H1 (cell line): ENCODE data around the gene SHC3. TPM values are rescaled to one million over a fixed set of nuclear protein-coding genes. Genes with fewer than 3 reads are reported as not detected.

Experiments
- CTCF ChIA-PET: fragments of 300-600 bp; sonication (Branson Sonifier 250); formaldehyde crosslinking; loops from one replicate; lab custom pipeline; 2021; ENCODE audit not compliant: partially characterized antibody; lab: Charles Lee
- POLR2A ChIA-PET: fragments of 300-600 bp; sonication (Branson Sonifier 250); formaldehyde crosslinking; loops from one replicate; lab custom pipeline; 2021; ENCODE audit warnings: inconsistent platforms; ENCODE audit not compliant: partially characterized antibody; lab: Charles Lee
- DNase-seq, 2 experiments: peaks; one replicate each; pipeline versions ENCODE4 v3.0.0 to v3.0.0-alpha.2; 2010 to 2022; ENCODE audit warnings: low spot score in 2 of 2, low read depth in 1 of 2, mixed read lengths in 1 of 2
- FAIRE-seq: peaks from 2 replicates; lab custom pipeline; 2011; peaks lifted over from hg19 to GRCh38; lab: Jason Lieb, UNC
- H2AFZ ChIP-seq: 2 replicates; pipeline ENCODE4 v1.8.1; 2012; ENCODE audit warnings: low read length, inconsistent platforms
- H2AK5ac ChIP-seq: 2 replicates; pipeline ENCODE4 v1.6.1; 2013; ENCODE audit warnings: low read depth, low read length
- H2BK120ac ChIP-seq: replicated peaks from 2 replicates; pipeline ENCODE3; 2013; ENCODE audit warnings: low read depth, low read length, inconsistent platforms
- H2BK12ac ChIP-seq: 2 replicates; pipeline ENCODE4 v1.6.1; 2013; ENCODE audit warnings: low read depth, low read length
- H2BK15ac ChIP-seq: 2 replicates; pipeline ENCODE4 v1.6.1; 2013; ENCODE audit warnings: low read length
- H2BK20ac ChIP-seq: 2 replicates; pipeline ENCODE4 v1.6.1; 2013; ENCODE audit warnings: low read length
- H2BK5ac ChIP-seq: 2 replicates; pipeline ENCODE4 v1.6.1; 2013; ENCODE audit warnings: low read depth, low read length
- H3K14ac ChIP-seq: 2 replicates; pipeline ENCODE4 v1.6.1; 2013; ENCODE audit warnings: inconsistent platforms; ENCODE audit not compliant: insufficient read length
- H3K18ac ChIP-seq: 2 replicates; pipeline ENCODE4 v1.6.1; 2013; ENCODE audit warnings: low read length; ENCODE audit errors: extremely low read depth
- H3K23ac ChIP-seq: 2 replicates; pipeline ENCODE4 v1.6.1; 2013; ENCODE audit warnings: inconsistent platforms; ENCODE audit not compliant: insufficient read length
- H3K23me2 ChIP-seq: 2 replicates; pipeline ENCODE4 v1.6.1; 2013; ENCODE audit warnings: low read depth, low read length
- H3K27ac ChIP-seq: 2 replicates; pipeline ENCODE4 v1.6.1; 2011; ENCODE audit warnings: low read depth, low read length, inconsistent platforms
- H3K27me3 ChIP-seq, 4 experiments: replicated peaks in 1 of 4; 1 replicate in 1 of 4; 2 replicates in 3 of 4; pipeline versions ENCODE4 v1.6.1 to v1.8.1; 2011 to 2013; ENCODE audit warnings: low read length in 3 of 4, mild to moderate bottlenecking in 3 of 4, inconsistent platforms in 2 of 4, mixed read lengths in 2 of 4, moderate library complexity in 1 of 4; ENCODE audit not compliant: control insufficient read depth in 3 of 4, insufficient read depth in 3 of 4; ENCODE audit errors: extremely low read depth in 1 of 4
- H3K36me3 ChIP-seq, 4 experiments: 2 replicates each; pipeline versions ENCODE4 v1.6.1 to v1.8.1; 2011 to 2013; ENCODE audit warnings: mild to moderate bottlenecking in 4 of 4, low read length in 3 of 4, moderate library complexity in 2 of 4, control low read depth in 1 of 4, inconsistent platforms in 1 of 4; ENCODE audit not compliant: insufficient read depth in 4 of 4, control insufficient read depth in 2 of 4
- H3K4ac ChIP-seq: replicated peaks from 2 replicates; pipeline ENCODE3; 2013; ENCODE audit warnings: low read length, low read depth, mixed read lengths, inconsistent platforms; ENCODE audit not compliant: insufficient read length
- H3K4me1 ChIP-seq, 4 experiments: replicated peaks in 1 of 4; 1 replicate in 1 of 4; 2 replicates in 3 of 4; pipeline versions ENCODE4 v1.6.1 to v1.8.1; 2011 to 2013; ENCODE audit warnings: low read length in 3 of 4, inconsistent platforms in 2 of 4, mixed read lengths in 1 of 4; ENCODE audit not compliant: insufficient read depth in 4 of 4, control insufficient read depth in 3 of 4
- H3K4me2 ChIP-seq, 2 experiments: 2 replicates each; pipeline versions ENCODE4 v1.6.1 to v1.8.1; 2011 to 2013; ENCODE audit warnings: low read depth in 2 of 2, low read length in 2 of 2, control low read depth in 1 of 2, inconsistent platforms in 1 of 2, mild to moderate bottlenecking in 1 of 2; ENCODE audit not compliant: insufficient read depth in 1 of 2
- H3K4me3 ChIP-seq, 4 experiments: fragments of 200-600, 300-600 bp in 1 of 4; sonication (generic), shearing (Covaris generic), sonication (Bioruptor Twin) in 1 of 4; 2 replicates each; pipeline versions ENCODE4 v1.5.1 to v1.8.1; 2011 to 2016; ENCODE audit warnings: low read length in 4 of 4, low read depth in 3 of 4, control low read depth in 2 of 4, inconsistent platforms in 2 of 4, mild to moderate bottlenecking in 2 of 4, mixed read lengths in 1 of 4, moderate library complexity in 1 of 4; ENCODE audit not compliant: insufficient read depth in 2 of 4; ENCODE audit errors: extremely low read depth in 1 of 4
- H3K56ac ChIP-seq: replicated peaks from 2 replicates; pipeline ENCODE3; 2013; ENCODE audit warnings: low read depth, mild to moderate bottlenecking, mixed read lengths, low read length, inconsistent platforms; ENCODE audit not compliant: insufficient read length
- H3K79me1 ChIP-seq: 2 replicates; pipeline ENCODE4 v1.6.1; 2013; ENCODE audit warnings: low read depth, low read length, control low read depth
- H3K79me2 ChIP-seq, 2 experiments: 2 replicates each; pipeline versions ENCODE4 v1.6.1 to v1.8.1; 2012 to 2013; ENCODE audit warnings: low read length in 2 of 2, mild to moderate bottlenecking in 2 of 2, inconsistent platforms in 1 of 2; ENCODE audit not compliant: insufficient read depth in 2 of 2, control insufficient read depth in 1 of 2
- H3K9ac ChIP-seq, 4 experiments: replicated peaks in 1 of 4; 1 replicate in 1 of 4; 2 replicates in 3 of 4; pipeline versions ENCODE4 v1.6.1 to v1.8.1; 2011 to 2013; ENCODE audit warnings: low read depth in 3 of 4, low read length in 3 of 4, control low read depth in 2 of 4, mild to moderate bottlenecking in 2 of 4, moderate library complexity in 2 of 4, inconsistent platforms in 1 of 4; ENCODE audit errors: extremely low read depth in 1 of 4
- H3K9me3 ChIP-seq, 2 experiments: 2 replicates each; pipeline versions ENCODE4 v1.6.1 to v1.8.1; 2012 to 2013; ENCODE audit warnings: mild to moderate bottlenecking in 2 of 2, moderate library complexity in 2 of 2, control low read depth in 1 of 2, inconsistent platforms in 1 of 2, low read depth in 1 of 2, low read length in 1 of 2, mixed read lengths in 1 of 2; ENCODE audit not compliant: insufficient read depth in 2 of 2
- H4K20me1 ChIP-seq, 2 experiments: replicated peaks in 1 of 2; 2 replicates each; pipeline versions ENCODE3 to v1.8.1; 2011 to 2013; ENCODE audit warnings: inconsistent platforms in 2 of 2, low read length in 2 of 2, mild to moderate bottlenecking in 1 of 2; ENCODE audit not compliant: insufficient read depth in 2 of 2, control insufficient read depth in 1 of 2
- H4K5ac ChIP-seq: 2 replicates; pipeline ENCODE4 v1.6.1; 2013; ENCODE audit warnings: low read length, low read depth, mixed read lengths, inconsistent platforms; ENCODE audit not compliant: insufficient read length
- H4K8ac ChIP-seq: 2 replicates; pipeline ENCODE4 v1.8.0; 2013; ENCODE audit warnings: mild to moderate bottlenecking, moderate library complexity, low read length, inconsistent platforms; ENCODE audit not compliant: insufficient read depth; ENCODE audit errors: extremely low read depth
- H4K91ac ChIP-seq: replicated peaks from 2 replicates; pipeline ENCODE3; 2013; ENCODE audit warnings: low read length, mixed read lengths, inconsistent platforms; ENCODE audit not compliant: insufficient read length
- ASH2L ChIP-seq: fragments of 200-600, 300-600 bp; sonication (generic); IDR thresholded peaks from one replicate; pipeline ENCODE4 v1.7.1; 2017; ENCODE audit warnings: low read length
- EGR1 ChIP-seq: IDR thresholded peaks from 2 replicates; pipeline ENCODE4 v1.6.1; 2011; ENCODE audit warnings: low read depth, low read length, borderline replicate concordance
- EZH2 ChIP-seq: fragments of 200-600 bp; sonication (generic); IDR thresholded peaks from 2 replicates; pipeline ENCODE4 v1.7.1; 2012; ENCODE audit warnings: low read depth, mild to moderate bottlenecking, moderate library complexity, low read length, inconsistent platforms; ENCODE audit not compliant: severe bottlenecking
- FOSL1 ChIP-seq: IDR thresholded peaks from 2 replicates; pipeline ENCODE4 v1.6.1; 2011; ENCODE audit warnings: mild to moderate bottlenecking, low read depth, low read length, moderate library complexity; ENCODE audit not compliant: insufficient read depth
- POLR2A ChIP-seq, 2 experiments: IDR thresholded peaks; 1 replicate in 1 of 2; 2 replicates in 1 of 2; pipeline ENCODE4 v1.6.1; 2011; ENCODE audit warnings: low read depth in 2 of 2, low read length in 2 of 2, mild to moderate bottlenecking in 2 of 2; ENCODE audit errors: control extremely low read depth in 1 of 2
- RAD21 ChIP-seq, 2 experiments: IDR thresholded peaks in 1 of 2; conservative IDR thresholded peaks in 1 of 2; 2 replicates each; pipeline ENCODE4 v1.6.1; 2011; ENCODE audit warnings: low read depth in 2 of 2, low read length in 2 of 2, improper control_type of control experiment in 1 of 2, inconsistent platforms in 1 of 2, mild to moderate bottlenecking in 1 of 2, moderate library complexity in 1 of 2
- RXRA ChIP-seq: IDR thresholded peaks from 2 replicates; pipeline ENCODE4 v1.6.1; 2011; ENCODE audit warnings: low read depth, mild to moderate bottlenecking, low read length, moderate library complexity; ENCODE audit not compliant: insufficient read depth
- SIN3A ChIP-seq, 2 experiments: IDR thresholded peaks in 1 of 2; conservative IDR thresholded peaks in 1 of 2; 2 replicates each; pipeline ENCODE4 v1.6.1; 2011 to 2012; ENCODE audit warnings: low read length in 2 of 2, improper control_type of control experiment in 1 of 2, low read depth in 1 of 2, mild to moderate bottlenecking in 1 of 2
- TCF12 ChIP-seq: IDR thresholded peaks from 2 replicates; pipeline ENCODE4 v1.6.1; 2011; ENCODE audit warnings: low read depth, mild to moderate bottlenecking, low read length
- WGBS, 2 experiments: shearing (Covaris generic) in 1 of 2; methylation state at CpG; one replicate each; pipeline versions ENCODE4 v1.1.6 to v1.1.7; 2013 to 2015; ENCODE audit warnings: low lambda C conversion rate in 2 of 2, mixed read lengths in 2 of 2, inconsistent platforms in 1 of 2, low coverage in 1 of 2, missing lambda C conversion rate in 1 of 2; ENCODE audit not compliant: insufficient replicate concordance in 2 of 2, insufficient coverage in 1 of 2, insufficient read length in 1 of 2; ENCODE audit errors: extremely low coverage in 1 of 2, missing lambda C conversion rate in 1 of 2; 5-methylcytosine and 5-hydroxymethylcytosine counted together
- polyA plus RNA-seq, 7 experiments: library from polyadenylated mRNA; depleted of rRNA in 3 of 7; stranded (reverse) in 5 of 7; unstranded in 2 of 7; fragments of >200 nt in 5 of 7; fragments of 200-250 nt in 2 of 7; gene quantifications; 1 replicate in 5 of 7; 2 replicates in 1 of 7; 4 replicates in 1 of 7; pipeline versions ENCODE4 v1.2.1 to v1.2.3, GENCODE V29; 2011 to 2013; ENCODE audit warnings: missing spikeins in 2 of 7, mixed read lengths in 2 of 7
- total RNA-seq: library from RNA; stranded (reverse); fragmentation: NEBNext Ultra II Directional; extraction: Animal tissue kit (Norgen Biotek cat#: 25700); gene quantifications from 2 replicates; pipeline ENCODE4 v1.2.1, GENCODE V29; 2021
- TF ChIP-seq, protein P1 (sequence below): IDR thresholded peaks from 2 replicates; pipeline ENCODE4 v1.6.1; 2012; ENCODE audit warnings: inconsistent platforms
- TF ChIP-seq, protein P2 (sequence below): IDR thresholded peaks from 2 replicates; pipeline ENCODE4 v1.6.1; 2011; ENCODE audit warnings: low read depth, mild to moderate bottlenecking, low read length; ENCODE audit not compliant: insufficient read depth

The SHC3 gene
- total and polyA plus RNA-seq, 2 of the 8 experiments (the other 6 are each of a cell fraction or from before 2014, with no cell fraction given) = 1.4 to 7.1 TPM

DNA sequence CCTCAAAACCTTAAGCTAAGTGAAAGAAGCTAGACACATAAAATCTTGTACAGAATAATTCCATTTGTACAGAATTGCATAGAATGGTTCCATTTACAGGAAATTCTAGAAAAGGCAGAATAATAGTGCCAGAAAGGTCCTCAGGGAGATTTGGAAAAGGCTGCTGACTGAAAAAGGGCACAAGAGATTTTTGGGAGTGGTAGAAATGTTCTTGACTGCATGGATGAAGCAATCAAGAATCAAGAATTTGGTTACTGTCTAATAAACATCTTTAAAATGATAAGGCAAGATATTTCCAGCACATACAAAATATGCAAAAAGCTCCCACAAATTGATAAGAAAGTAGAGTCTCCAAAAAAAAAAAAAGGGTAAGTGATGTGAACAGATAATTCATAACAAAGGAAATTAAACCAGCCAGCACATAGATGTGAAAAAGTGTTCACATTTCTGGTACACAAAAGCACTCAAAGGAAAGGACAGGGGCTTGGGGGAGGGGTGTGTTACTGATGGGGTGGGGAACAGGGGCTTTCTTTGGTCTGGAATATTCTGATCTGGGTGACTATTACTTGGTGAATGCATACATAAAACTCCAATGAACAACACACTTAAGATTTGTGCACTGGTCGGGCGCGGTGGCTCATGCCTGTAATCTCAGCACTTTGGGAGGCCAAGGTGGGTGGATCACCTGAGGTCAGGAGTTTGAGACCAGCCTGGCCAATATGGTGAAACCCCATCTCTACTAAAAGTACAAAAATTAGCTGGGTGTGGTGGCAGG lies 85.2 kb downstream of the SHC3 start:
- Histone ChIP-seq H2AK5ac (no peak overlapping the region), H2BK20ac (no peak overlapping the region), H3K27me3 (no peaks in the 10 kb centered on the region), H2AFZ (no peak overlapping the region), H4K5ac (no peak overlapping the region), H3K4me3 (no peak overlapping the region), H3K4me2 (no peak overlapping the region), H2BK120ac (no peak overlapping the region), H3K4me1 (no peaks in the 10 kb centered on the region), H3K18ac (no peak overlapping the region), H3K23ac (no peak overlapping the region), H3K14ac (no peak overlapping the region), H3K23me2 (no peaks in the 10 kb centered on the region; the same call in 1 of the 2 replicates), H3K56ac (no peak overlapping the region), H3K9me3 (no peaks in the 10 kb centered on the region), H3K79me2 (no peaks in the 10 kb centered on the region), H4K20me1 (no peaks in the 10 kb centered on the region), H2BK5ac (no peak overlapping the region), H3K9ac (no peak overlapping the region), H3K4ac (no peak overlapping the region), H3K79me1 (no peaks in the 10 kb centered on the region), H3K27ac (no peak overlapping the region), H4K91ac (no peak overlapping the region), H2BK12ac (no peak overlapping the region), H4K8ac (no peak overlapping the region), H2BK15ac (no peak overlapping the region), H3K36me3 (no peaks in the 10 kb centered on the region)
- no peak for TF ChIP-seq SIN3A (conservative IDR thresholded peaks at IDR 0.05 in 1 of 2, IDR thresholded peaks at IDR 0.05 in 1 of 2; ENCODE audit: low read depth in 1 of 2, low read length in 2 of 2)
- no peak for TF ChIP-seq EZH2
- TF ChIP-seq POLR2A (IDR thresholded peaks at IDR 0.05; ENCODE audit: control extremely low read depth in 1 of 2, low read depth in 2 of 2, low read length in 2 of 2) = no peak
- no peak for TF ChIP-seq RXRA
- no peak for TF ChIP-seq ASH2L
- no peak for TF ChIP-seq FOSL1
- no peak for TF ChIP-seq RAD21 (IDR thresholded peaks at IDR 0.05 in 1 of 2, conservative IDR thresholded peaks at IDR 0.05 in 1 of 2; ENCODE audit: low read depth in 2 of 2, low read length in 2 of 2)
- no peak for TF ChIP-seq EGR1
- TF ChIP-seq, protein P1, sequence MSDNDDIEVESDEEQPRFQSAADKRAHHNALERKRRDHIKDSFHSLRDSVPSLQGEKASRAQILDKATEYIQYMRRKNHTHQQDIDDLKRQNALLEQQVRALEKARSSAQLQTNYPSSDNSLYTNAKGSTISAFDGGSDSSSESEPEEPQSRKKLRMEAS = no peak
- TF ChIP-seq TCF12 = no peak
- TF ChIP-seq, protein P2, sequence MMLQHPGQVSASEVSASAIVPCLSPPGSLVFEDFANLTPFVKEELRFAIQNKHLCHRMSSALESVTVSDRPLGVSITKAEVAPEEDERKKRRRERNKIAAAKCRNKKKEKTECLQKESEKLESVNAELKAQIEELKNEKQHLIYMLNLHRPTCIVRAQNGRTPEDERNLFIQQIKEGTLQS = no peak
- POLR2A ChIA-PET = no interaction called here
- DNase-seq = no peak
- CTCF ChIA-PET = no interaction called here
- WGBS, 2 experiments = 100% methylated on average over 3 of the region's 3 CpGs; no CpG with 5 or more reads in 1 of the 2 experiments
- no peak for FAIRE-seq
